ENCODE data around the gene CD300H.

- TF ChIP-seq RAD21 (IDR thresholded peaks at IDR 0.05; ENCODE audit: low read depth) = no peak
- no peak for TF ChIP-seq EP300 (IDR thresholded peaks at IDR 0.05; ENCODE audit: borderline replicate concordance)
Measured at GRCh38 chr17:74528491-74529199, 38.7 kb downstream of the CD300H start.

All from Ishikawa (cell line).